Fibroblast of the aortic adventitia (primary cell): Measurements from ENCODE around the gene GATA5. TPM values are rescaled to one million over a fixed set of nuclear protein-coding genes. Genes with fewer than 3 reads are reported as not detected.

Experiments
- DNase-seq: peaks from one replicate; pipeline ENCODE4 v3.0.0-alpha.2; 2010; ENCODE audit warnings: low read depth
- H3K4me3 ChIP-seq: 2 replicates; pipeline ENCODE4 v1.5.1; 2011; ENCODE audit warnings: low read depth, mild to moderate bottlenecking, control low read depth, low read length, moderate library complexity
- CTCF ChIP-seq: IDR thresholded peaks from 2 replicates; pipeline ENCODE4 v1.5.1; 2011; ENCODE audit warnings: mild to moderate bottlenecking, low read length, control low read depth, inconsistent platforms; ENCODE audit not compliant: insufficient read depth
- total RNA-seq: library from RNA; depleted of rRNA; stranded (reverse); fragments of >200 nt; gene quantifications from 2 replicates; pipeline ENCODE4 v1.2.3, GENCODE V29; 2012; ENCODE audit warnings: low replicate concordance

GATA5 gene
- total RNA-seq, 1 donor, result not detected

DNA sequence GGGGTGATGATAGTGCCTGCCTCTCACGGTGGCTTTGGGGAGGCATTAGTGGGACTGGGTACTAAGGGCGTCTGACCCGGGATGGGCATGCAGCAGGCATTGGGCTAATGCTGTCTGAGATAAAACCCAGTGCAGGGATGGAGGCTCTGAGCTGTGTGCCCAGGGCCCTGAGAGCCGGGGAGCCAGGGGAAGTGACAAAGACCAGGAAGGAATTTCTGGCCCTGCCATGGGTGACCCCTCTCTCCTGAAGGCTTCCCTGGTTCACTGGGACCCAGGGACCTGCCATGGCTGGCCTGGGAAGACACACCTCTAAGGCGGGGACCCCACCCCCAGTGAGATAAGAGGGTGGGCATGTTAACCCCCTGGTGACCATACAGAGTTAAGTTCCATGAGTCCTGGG is 3.9 kb upstream of the GATA5 start:
- no peak overlapping the region for H3K4me3 ChIP-seq
- DNase-seq, result no peak
- TF ChIP-seq CTCF, result no peak

DNA sequence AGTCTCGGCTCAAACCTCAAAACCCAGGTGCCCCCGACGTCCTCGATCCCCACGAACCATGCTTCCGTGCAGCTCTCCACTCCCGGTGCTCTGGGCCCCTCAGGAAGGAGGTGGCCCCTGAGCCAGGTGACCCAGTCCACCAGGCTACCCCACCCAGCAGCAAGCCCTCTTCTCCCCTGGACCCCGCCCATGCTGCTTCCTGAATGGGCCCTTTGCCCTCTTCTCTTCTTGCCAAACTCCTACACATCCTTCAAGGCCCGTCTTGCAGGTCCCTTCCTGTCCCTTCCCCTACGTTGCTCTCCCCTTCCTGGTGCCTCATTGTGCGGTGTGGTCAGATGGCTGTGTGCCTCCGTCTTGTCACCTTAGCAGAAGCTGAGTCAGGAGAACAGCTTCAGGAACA is 3.4 kb upstream of the GATA5 start:
- TF ChIP-seq CTCF, result no peak
- DNase-seq, result no peak

DNA sequence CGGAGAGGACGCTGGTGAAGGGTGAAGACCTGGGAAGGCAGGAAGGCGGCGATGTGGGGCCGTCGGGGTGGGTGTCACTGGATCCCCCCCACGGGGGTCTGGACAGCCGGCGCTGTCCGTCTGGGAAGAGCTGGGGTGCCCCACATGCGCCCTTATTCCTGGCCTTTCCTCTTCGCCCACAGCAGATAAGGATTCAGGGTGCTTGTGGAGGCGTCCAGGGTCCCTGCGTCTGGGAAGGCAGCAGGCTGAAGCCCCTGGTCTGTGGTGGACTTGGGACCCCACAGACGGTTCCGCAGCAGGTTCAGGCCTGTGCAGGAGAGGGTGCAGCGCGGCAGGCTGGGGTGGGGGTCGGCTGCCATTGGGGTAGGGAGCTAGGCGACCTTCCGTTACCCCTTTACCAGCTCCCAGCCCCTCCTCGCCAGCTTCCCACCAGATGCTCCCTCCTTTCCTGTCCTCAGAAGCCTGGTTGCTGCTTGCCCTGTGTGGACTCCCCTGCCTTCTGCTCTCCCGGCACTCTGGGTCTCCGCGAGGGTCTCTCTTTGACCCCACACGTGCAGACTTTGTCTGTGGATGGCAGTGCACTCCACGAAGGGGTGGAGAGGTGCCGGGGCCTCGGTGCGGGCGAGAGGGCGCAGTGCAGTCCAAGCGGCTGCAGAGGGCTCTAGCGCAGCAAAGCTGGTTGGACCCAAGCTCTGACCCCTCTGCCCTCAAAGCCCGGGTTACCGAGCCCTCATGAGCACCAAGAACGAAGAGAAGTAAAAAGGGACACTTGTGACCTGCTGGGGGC is 2.1 kb upstream of the GATA5 start:
- DNase-seq, result no peak
- no peak overlapping the region for H3K4me3 ChIP-seq
- no peak for TF ChIP-seq CTCF

More for the DNA sequence above, 3.4 kb upstream of the GATA5 start:
- H3K4me3 ChIP-seq, result no peak overlapping the region

- no peak for DNase-seq
Measured at GRCh38 chr20:62476056-62476838, 452 bp upstream of the GATA5 start.

GRCh38 chr20:62475027-62475771 is 596 bp downstream of the GATA5 start:
- no peak for TF ChIP-seq CTCF
- H3K4me3 ChIP-seq, result no peak overlapping the region
- no peak for DNase-seq

More at GRCh38 chr20:62476056-62476838, 452 bp upstream of the GATA5 start:
- no peak for TF ChIP-seq CTCF
- H3K4me3 ChIP-seq, result no peak overlapping the region

DNA sequence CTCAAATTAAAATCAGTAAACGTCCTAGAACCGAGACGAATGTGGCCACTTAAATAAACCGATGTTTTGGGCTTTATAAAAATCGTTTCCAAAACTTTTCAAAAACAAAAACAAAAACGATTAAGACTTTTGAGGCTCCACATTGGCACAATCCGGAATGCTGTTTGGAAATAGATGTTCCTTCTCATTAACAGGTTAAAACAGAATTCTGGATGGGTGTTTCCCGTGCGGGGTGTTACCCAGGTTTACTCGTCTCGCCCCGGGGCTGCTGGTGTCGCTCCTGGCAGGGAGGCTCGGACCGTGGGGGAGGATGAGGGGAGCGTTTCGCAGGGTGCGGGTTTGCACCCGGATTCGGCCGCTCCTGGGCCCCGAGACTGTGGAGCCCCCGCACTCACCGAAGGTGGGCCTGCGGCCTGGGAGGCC is 1.2 kb downstream of the GATA5 start:
- no peak for DNase-seq
- TF ChIP-seq CTCF, result no peak
- no peak overlapping the region for H3K4me3 ChIP-seq
